Adipocyte (in vitro differentiated cells): ENCODE results near the gene MAST2.
"Not testable (repeated sequence)": the region's sequence is repeated elsewhere in the genome, so short reads cannot be mapped to it uniquely, and the experiment has no call there.

Source experiments
- DNase-seq: peaks from one replicate; pipeline ENCODE4 v3.0.0-alpha.2; 2015; ENCODE audit warnings: low read depth
- H3K27me3 ChIP-seq: replicated peaks from 2 replicates; pipeline ENCODE4 v1.7.0; 2013; ENCODE audit warnings: mild to moderate bottlenecking, low read length, moderate library complexity; ENCODE audit not compliant: control insufficient read depth, insufficient read depth
- H3K36me3 ChIP-seq: 2 replicates; pipeline ENCODE4 v1.7.0; 2013; ENCODE audit warnings: low read length, mild to moderate bottlenecking, moderate library complexity; ENCODE audit not compliant: control insufficient read depth, insufficient read depth, severe bottlenecking
- H3K4me1 ChIP-seq: 2 replicates; pipeline ENCODE4 v1.7.0; 2013; ENCODE audit warnings: mild to moderate bottlenecking, low read length, moderate library complexity; ENCODE audit not compliant: control insufficient read depth, insufficient read depth
- H3K4me3 ChIP-seq: 2 replicates; pipeline ENCODE4 v1.7.0; 2013; ENCODE audit warnings: mild to moderate bottlenecking, low read length, moderate library complexity
- H3K9ac ChIP-seq: 2 replicates; pipeline ENCODE4 v1.7.0; 2013; ENCODE audit warnings: mild to moderate bottlenecking, low read length, moderate library complexity
- H3K9me3 ChIP-seq: 2 replicates; pipeline ENCODE4 v1.7.0; 2013; ENCODE audit warnings: mild to moderate bottlenecking, low read length, moderate library complexity; ENCODE audit not compliant: control insufficient read depth

Gene MAST2

DNA sequence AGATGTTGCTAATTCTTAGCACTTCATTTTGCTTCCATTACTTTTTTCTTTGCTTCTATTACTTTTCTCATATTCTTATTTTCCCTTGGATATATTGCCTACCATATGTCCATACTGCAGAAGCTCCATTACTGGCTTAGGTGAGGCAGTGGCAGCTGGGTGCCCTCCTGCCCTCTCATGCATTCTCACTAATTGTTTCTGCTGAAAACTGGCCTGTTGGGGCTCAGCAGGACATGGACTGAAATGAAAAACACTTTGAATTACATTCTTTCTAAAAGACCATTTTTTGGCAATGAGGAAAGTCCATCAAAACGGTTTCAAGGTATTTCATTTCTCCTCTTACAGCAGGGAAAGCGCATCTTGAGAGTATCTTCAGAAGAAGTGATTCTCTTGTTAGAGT lies 122.9 kb downstream of the MAST2 start:
- Histone ChIP-seq H3K27me3 (no peaks in the 10 kb centered on the region), H3K4me3 (no peak overlapping the region), H3K9me3 (no peaks in the 10 kb centered on the region), H3K9ac (no peak overlapping the region), H3K36me3 (no peaks in the 10 kb centered on the region), H3K4me1 (peaks cover 12% of the 10 kb centered on the region)
- DNase-seq, result no peak

DNA sequence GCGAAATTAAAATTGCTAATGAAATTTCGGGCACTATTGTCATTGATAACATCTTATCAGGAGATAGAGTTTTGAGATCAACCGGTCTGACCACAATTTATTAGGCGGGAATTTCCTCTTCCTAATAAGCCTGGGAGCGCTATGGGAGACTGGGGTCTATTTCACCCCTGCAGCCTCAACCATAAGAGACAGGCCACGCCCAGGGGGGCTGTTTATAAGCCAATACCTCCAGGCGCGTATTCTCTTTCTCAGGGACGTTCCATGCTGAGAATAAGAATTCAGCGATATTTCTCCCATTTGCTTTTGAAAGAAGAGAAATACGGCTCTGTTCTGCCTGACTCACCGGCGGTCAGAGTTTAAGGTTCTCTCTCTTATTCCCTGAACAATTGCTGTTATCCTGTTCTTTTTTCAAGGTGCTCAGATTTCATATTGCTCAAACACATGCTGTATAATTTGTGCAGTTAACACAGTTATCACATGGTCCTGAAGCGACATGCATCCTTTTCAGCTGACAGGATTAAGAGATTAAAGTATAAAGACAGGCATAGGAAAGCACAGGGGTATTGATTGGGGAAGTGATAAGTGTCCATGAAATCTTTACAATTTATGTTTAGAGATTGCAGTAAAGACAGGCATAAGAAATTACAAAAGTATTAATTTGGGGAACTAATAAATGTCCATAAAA lies 124.0 kb downstream of the MAST2 start:
- not testable (repeated sequence) for H3K4me3 ChIP-seq, H3K27me3 ChIP-seq, H3K9ac ChIP-seq, H3K36me3 ChIP-seq, H3K9me3 ChIP-seq, DNase-seq
- H3K4me1 ChIP-seq, result peaks cover 12% of the 10 kb centered on the region

DNA sequence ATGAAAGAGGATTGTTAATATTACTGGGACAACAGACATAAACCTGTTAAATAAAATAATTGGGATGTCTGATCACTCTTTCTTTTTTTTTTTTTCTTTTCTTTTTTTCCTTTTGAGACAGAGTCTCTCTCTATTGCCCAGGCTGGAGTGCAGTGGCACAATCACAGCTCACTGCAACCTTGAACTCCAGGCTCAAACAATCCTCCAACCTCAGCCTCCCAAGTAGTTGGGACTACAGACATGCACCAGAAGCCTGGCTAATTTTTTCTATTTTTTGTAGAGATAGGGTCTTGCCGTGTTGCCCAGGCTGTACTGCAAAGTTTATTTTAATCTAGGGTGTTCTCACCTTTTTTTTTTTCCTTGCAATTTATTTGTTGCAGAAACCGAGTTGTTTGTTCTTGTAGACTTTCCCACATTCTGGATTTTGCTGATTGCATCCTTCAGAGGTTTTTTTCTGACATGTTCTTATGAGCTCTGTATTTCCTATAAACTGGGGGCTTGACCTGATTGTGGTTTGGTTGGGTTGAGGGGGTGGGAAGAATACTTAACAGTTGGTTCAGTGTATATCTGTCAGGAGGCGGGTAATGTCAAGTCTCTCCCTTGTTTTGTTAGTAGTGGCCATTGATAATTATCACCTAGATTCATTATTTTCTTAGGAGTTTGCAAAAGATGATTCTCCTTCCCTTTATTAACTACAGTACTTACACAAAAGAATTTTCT lies 125.2 kb downstream of the MAST2 start:
- H3K36me3 ChIP-seq, result no peaks in the 10 kb centered on the region
- H3K9ac ChIP-seq, result no peak overlapping the region
- H3K4me3 ChIP-seq, result no peak overlapping the region
- H3K9me3 ChIP-seq, result no peaks in the 10 kb centered on the region
- no peaks in the 10 kb centered on the region for H3K27me3 ChIP-seq
- DNase-seq, result no peak
- peaks cover 12% of the 10 kb centered on the region for H3K4me1 ChIP-seq

DNA sequence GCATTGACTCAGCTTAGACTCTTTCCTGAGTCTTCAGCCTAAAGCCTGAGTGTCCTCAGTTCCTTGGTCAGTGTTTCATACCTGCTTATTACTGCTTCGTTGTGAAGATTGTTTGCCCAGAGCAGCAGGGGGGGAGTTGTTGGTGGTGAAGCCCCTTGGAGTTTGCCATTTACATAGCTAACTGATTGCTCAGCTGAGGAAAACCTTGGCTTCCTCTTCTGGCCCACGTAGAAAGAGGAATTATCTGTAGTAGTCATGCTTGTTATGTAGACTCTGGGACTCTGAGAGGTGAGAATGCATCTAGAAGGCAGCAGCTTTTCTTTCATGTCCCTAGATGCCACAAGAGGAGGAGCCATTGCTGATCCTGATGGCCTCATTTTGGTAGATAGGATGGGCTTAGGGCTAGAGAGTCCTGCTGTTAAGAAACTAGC lies 125.9 kb downstream of the MAST2 start:
- Histone ChIP-seq H3K27me3 (no peaks in the 10 kb centered on the region), H3K9me3 (no peaks in the 10 kb centered on the region), H3K36me3 (no peaks in the 10 kb centered on the region), H3K4me3 (no peak overlapping the region), H3K4me1 (peaks cover 12% of the 10 kb centered on the region), H3K9ac (no peak overlapping the region)
- peak; percentile 59 for DNase-seq

- no peak for DNase-seq
- no peak overlapping the region for H3K4me3 ChIP-seq
- no peaks in the 10 kb centered on the region for H3K9me3 ChIP-seq
- peaks cover 12% of the 10 kb centered on the region for H3K4me1 ChIP-seq
- H3K27me3 ChIP-seq, result no peaks in the 10 kb centered on the region
- H3K36me3 ChIP-seq, result no peaks in the 10 kb centered on the region
- no peak overlapping the region for H3K9ac ChIP-seq
Observed at GRCh38 chr1:45930258-45931150, 127.1 kb downstream of the MAST2 start.

GRCh38 chr1:45932205-45932604 lies 128.8 kb downstream of the MAST2 start:
- H3K9me3 ChIP-seq, H3K27me3 ChIP-seq, DNase-seq, H3K9ac ChIP-seq, H3K4me3 ChIP-seq, H3K36me3 ChIP-seq: not testable (repeated sequence)
- H3K4me1 ChIP-seq, result peaks cover 12% of the 10 kb centered on the region

GRCh38 chr1:45934947-45935346 lies 131.5 kb downstream of the MAST2 start:
- H3K4me1 ChIP-seq, result peaks cover under 1% of the 10 kb centered on the region
- H3K27me3 ChIP-seq, result no peaks in the 10 kb centered on the region
- H3K36me3 ChIP-seq, result no peaks in the 10 kb centered on the region
- no peak for DNase-seq
- no peak overlapping the region for H3K4me3 ChIP-seq
- H3K9me3 ChIP-seq, result no peaks in the 10 kb centered on the region
- H3K9ac ChIP-seq, result no peak overlapping the region

DNA sequence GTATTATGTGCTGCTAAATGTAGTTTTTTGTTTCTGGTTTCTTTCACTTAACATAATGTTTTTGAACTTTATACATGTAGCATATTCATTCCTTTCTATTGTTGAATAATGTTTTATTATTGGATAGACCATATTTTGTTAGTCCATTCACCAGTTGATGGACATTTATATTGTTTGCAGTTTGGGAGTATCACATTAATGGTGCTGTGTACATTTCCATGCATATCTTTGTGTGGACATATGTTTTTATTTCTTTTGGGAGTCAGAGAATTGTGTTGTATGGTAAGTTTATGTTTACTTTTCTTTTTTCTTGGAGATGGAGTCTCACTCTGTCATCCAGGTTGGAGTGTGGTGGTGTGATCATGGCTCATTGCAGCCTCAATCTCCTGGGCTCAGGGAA lies 134.6 kb downstream of the MAST2 start:
- Histone ChIP-seq H3K9me3 (no peaks in the 10 kb centered on the region), H3K36me3 (no peaks in the 10 kb centered on the region), H3K4me3 (no peak overlapping the region), H3K27me3 (no peaks in the 10 kb centered on the region), H3K9ac (no peak overlapping the region), H3K4me1 (no peaks in the 10 kb centered on the region)
- DNase-seq, result no peak

- Histone ChIP-seq H3K4me3 (no peak overlapping the region), H3K4me1 (peaks cover 5% of the 10 kb centered on the region), H3K9me3 (no peaks in the 10 kb centered on the region), H3K9ac (no peak overlapping the region), H3K36me3 (no peaks in the 10 kb centered on the region), H3K27me3 (no peaks in the 10 kb centered on the region)
- no peak for DNase-seq
Observed at GRCh38 chr1:45942411-45942810, 139.0 kb downstream of the MAST2 start.

DNA sequence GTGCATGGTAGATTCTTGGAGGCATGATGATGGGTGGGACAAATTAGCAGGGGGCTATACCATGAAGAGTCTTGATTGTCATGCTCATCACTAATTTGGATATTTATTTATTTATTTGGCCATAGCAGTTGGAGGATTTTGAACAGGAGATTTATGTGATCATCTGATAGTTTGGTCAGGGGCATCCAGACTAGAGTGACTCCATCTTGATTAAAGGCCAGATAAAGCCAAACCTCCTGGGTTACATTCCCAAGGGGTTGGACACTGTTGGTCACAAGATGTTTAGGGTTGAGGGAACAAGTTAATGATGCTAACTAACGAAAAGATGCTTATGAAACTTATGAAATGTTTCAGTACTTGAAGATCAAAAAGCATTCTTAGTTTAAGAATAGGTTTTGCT lies 139.8 kb downstream of the MAST2 start:
- Histone ChIP-seq H3K9ac (no peak overlapping the region), H3K9me3 (no peaks in the 10 kb centered on the region)

GRCh38 chr1:45945426-45945825 lies 142.0 kb downstream of the MAST2 start:
- DNase-seq, result no peak
- Histone ChIP-seq H3K36me3 (no peaks in the 10 kb centered on the region), H3K4me1 (peaks cover 5% of the 10 kb centered on the region), H3K4me3 (no peak overlapping the region), H3K27me3 (no peaks in the 10 kb centered on the region), H3K9me3 (no peaks in the 10 kb centered on the region), H3K9ac (no peak overlapping the region)

More for the DNA sequence above, 139.8 kb downstream of the MAST2 start:
- H3K4me1 ChIP-seq, result peaks cover 5% of the 10 kb centered on the region
- DNase-seq, result no peak
- no peak overlapping the region for H3K4me3 ChIP-seq
- no peaks in the 10 kb centered on the region for H3K36me3 ChIP-seq
- H3K27me3 ChIP-seq, result no peaks in the 10 kb centered on the region
